CD4-positive, alpha-beta T cell treated with Interferon gamma for 1 hour (primary cell): ENCODE measurements around the gene SLC7A14.
"Not testable (repeated sequence)": the region's sequence is repeated elsewhere in the genome, so short reads cannot be mapped to it uniquely, and the experiment has no call there.

Experiments used
- DNase-seq: peaks from one replicate; pipeline ENCODE4 v3.0.0-alpha.2; 2020

Gene SLC7A14

DNA sequence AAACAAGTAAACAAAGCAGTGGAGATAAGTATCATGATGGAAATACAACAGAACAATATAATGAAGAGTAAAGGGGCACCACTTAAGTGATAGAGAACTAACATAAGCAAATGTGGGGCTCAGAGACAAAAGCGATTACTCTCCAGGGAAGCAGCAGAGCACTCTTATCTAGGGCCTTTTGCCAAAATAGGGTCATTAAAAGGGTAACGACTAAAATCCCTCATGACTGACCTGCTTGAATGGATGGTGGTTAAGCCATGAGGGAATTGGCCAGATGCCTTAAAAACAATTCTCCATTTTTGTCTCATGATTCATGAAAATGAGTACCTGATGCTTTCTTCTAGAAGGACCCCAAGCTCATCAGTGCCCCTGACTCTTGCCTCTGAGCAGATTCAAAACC, 3.2 kb upstream of the SLC7A14 start:
- DNase-seq = no peak

DNA sequence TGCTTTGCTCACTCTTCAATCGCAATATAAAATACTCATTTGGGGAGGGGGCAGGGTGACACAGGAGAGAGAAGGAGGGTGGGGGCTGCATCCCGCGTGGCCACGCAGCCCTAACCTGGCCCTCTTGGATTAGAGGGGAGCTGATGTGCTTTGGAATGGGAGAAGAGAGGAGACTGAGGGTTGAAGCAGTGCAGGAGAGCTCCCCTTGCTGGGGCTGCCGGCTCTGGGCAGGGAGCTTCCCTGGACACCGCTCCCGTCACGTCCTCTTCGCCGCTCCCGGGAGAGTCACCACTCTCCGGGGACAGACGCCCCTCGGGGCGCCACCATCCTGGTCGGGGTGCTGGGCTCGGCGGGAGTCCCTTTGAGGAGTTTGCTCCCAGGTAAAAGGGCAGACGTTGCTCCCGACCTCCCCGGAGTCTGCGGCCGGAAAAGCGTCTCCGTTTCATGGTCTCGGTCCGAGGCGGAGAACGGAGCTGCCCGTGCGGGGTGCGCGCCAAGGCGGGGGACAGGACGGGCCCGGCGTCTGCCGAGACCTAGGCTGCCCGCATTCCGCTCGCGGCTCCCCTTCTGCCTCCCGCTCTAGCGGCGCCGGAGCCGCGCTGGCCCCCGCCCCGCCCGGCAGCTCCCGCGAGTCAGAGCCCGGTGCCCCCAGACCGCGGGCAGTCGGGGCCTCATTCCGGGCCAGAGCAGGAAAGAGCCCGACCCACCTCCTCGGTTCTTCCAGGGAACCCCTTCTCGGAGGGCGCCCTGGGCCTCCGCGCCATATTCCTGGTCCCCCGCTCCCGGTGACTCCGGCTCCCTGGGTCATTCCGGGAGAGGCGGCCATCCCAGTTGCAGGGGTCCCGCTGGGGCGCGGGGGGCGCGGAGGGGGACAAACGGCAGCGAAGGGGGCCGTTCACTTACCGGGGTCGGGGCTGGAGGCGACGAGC, 603 bp downstream of the SLC7A14 start:
- DNase-seq = no peak

DNA sequence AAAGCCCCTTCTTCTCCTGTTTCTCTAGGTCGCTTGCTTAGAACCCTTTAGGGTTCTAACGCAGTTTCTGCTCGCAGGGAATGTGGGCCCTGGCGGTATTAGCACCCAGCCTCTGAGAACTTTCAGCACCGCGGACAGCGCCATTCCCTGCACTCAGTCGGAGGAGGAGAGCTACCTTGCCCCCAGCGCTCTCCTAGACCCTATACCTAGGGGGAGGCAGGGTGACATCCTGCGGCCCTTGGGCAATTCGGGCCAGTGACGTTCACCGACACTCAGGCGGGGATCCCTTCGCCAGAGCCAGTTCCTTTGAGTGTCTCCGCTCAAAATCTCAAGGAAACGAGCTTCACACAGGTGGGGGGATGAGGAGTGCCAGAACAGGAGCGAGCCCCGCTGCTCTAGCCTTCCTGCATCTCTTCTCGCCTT, 1.3 kb downstream of the SLC7A14 start:
- no peak for DNase-seq

DNA sequence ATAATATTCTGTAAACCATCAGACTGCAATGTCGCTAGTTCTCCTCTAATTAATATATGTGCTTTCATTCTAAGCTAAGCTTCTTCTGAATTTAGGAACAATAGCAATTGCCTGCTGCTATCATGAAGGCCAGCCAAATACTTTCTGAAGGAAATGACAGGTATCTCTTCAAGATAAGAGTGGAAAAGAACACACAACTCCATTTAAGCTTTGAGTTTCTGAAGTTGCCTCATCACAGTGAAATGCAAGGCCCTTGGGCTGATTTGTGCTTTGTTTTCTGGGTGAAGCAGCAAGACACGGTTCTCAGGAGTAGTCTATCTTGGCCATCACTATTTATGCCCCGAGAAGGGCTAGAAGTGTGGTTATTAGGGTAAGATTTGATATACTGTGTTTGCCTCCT, 6.2 kb downstream of the SLC7A14 start:
- no peak for DNase-seq

DNA sequence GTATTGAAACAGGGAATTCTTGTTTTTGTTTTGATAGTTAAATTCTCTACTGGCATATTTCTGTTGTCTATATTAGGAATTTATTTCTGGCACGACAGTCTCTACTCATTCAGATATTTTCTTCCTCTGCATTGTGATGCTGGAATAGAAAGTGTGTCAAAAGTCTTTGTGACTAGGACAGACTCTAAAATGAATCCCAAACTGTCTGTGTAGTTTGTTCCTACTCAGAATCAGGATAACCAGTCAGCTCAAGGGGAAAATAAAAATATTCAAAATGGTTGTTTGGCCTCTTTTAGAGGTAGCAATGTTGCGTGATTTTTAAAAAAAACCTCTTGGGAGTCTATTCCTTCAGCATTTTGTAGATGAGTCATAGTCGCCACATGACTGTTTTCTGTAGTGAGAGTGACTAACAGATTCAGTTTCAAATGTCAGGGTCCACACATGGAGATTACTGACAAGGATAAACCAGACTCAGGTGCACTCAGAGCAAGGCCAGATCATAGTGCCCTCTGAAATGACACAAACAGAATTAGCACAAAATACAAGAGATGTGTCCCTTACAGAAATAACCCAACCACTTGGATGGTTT, 13.1 kb downstream of the SLC7A14 start:
- no peak for DNase-seq

DNA sequence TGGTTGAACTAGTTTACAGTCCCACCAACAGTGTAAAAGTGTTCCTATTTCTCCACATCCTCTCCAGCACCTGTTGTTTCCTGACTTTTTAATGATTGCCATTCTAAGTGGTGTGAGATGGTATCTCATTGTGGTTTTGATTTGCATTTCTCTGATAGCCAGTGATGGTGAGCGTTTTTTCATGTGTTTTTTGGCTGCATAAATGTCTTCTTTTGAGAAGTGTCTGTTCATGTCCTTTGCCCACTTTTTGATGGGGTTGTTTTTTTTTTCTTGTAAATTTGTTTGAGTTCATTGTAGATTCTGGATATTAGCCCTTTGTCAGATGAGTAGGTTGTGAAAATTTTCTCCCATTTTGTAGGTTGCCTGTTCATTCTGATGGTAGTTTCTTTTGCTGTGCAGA, 18.3 kb downstream of the SLC7A14 start:
- not testable (repeated sequence) for DNase-seq

DNA sequence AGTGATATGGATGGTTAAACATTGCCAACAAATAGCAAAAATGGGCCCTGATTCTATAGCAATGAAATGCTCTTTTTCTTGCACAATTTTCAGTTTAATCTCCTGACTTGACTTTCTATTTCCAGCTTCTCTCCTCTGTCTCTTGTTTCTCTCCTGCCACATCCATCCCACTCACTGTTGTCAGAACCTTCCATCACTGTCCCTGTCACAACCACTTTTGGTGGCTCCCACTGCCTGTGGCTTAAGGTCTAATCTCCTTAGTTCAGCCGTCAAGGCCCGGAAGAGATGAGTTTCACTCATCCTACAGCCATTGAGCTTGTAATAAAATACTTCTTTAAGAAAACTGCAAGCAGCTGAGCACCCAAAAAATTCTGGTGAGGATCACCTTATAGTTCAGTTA, 19.5 kb downstream of the SLC7A14 start:
- no peak for DNase-seq

DNA sequence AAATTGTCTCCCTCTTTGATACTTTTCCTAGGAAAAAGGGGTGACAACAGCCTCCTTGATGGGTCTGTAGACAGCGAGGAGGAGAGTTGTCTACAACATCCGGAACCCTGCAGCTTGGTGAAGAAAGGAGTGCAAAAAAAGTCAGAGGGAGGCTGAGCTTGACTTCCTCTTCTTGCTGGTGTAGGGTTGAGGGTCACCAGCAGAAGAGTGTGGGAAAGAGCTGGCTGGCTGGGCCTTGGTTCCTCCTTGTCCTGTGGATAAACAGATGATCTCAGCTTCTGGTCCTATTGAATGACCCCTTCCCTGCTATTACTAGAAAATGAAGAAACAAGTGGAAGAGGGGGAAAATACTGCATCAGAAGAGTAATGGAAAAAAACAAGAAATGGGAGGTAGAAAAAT, 20.4 kb downstream of the SLC7A14 start:
- DNase-seq = no peak

DNA sequence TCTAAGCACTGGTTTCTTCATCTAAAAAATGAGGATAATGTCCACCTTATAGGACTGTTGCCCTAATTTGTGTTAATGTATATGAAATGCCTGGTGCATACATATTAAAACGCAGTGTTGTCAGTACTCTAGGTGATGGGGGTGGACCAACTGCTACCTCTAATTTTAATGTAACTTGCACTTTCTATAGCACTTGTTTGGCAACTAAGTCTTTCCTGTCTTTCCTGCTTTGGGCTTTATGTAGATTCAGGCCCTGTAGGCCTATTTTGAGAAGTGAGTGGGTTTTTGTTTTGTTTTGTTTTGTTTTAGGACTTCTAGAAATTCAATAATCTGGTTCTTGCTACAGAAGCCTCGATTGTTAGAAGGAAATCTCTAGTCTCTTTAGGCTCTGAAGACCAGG, 21.2 kb downstream of the SLC7A14 start:
- no peak for DNase-seq

DNA sequence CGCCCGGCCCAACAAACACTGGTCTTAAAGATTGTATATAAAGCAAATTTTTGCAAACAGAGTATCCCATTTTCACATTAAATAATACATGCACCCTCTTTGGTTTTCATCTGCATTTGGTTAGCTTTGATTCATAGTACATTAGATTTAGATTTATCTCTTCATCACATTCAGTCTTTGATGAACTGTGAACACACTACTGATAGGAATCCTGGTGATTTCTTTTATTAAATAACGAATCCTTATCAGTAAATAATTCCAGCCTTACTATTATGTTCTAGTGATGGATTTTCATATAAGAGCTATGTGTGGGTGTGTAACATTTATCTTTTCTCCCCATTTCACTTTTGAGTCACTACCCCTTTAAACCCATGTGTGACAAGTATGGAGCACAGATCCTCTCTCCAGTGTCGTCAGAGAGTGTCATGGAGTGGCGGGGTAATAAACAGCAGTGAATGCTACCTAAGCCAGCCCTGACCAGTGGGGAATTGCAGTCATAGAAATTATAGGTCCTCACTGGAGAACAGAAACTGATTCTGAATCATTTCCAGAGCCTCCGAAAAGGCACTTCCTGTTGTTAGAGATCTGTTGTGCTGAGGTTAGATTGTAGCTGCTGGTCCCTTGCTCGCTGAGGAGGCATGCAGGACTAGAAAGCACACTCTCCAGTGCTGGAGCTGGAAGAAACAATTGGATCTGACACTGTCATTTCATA, 22.0 kb downstream of the SLC7A14 start:
- DNase-seq = no peak

DNA sequence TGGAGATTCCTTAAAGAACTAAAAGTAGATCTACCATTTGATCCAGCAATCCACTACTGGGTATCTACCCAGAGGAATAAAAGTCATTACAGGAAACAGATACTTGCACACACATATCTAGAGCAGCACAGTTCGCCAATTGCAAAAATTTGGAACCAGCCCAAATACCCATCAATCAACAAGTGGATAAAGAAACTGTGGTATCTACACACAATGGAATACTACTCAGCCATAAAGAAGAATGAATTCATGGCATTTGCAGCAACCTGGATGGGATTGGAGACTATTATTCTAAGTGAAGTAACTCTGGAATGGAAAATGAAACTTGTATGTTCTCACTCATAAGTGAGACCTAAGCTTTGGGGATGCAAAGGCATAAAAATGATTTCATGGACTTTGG, 23.8 kb downstream of the SLC7A14 start:
- no peak for DNase-seq

DNA sequence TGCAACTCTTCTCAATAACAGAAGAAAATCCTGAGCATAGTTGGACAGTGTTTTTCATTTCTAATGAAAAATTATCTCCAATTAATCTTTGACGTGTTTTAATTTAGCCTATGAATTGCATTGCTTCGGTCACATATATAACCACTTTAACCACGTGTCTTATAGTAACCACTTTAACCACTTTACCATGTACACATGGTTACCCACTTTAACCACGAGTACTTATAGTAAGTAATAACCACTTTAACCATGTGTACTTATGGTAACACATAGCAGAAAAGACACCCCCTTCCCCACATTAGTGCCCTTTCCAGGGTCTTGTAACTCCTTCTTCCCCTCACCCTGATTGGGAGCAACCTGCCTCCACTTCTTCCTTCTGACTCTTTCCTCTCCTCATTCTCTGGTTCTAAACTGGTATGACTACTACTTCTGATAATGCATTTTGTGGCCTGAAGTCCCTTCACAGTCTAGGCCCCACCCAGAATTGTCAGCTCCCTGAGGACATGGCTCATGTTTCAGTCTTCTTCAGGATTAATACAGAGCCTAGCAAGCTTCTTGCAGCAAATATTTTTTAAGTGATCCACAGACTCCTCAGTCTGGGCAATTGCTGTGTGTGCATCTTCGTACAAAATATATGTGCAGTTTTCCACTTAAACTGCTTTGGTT, 25.0 kb downstream of the SLC7A14 start:
- DNase-seq = no peak

DNA sequence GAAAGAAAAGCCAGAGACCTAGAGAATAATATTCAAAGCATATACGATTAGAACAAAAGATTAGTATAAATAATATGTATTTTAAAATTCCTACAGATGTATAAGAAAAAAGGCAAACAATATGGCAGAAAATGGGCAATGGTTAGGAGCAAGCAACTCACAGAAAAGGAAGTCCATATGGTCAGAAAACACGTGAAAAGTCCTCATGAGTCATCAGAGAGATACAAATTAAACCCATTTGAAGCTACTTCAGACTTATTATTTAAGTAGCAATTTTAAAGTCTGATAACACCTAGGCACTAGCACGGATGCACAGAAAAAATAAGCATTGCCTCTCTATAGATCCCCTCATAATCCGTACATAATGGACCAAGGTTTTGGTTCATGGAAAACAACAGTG, 25.6 kb downstream of the SLC7A14 start:
- no peak for DNase-seq

DNA sequence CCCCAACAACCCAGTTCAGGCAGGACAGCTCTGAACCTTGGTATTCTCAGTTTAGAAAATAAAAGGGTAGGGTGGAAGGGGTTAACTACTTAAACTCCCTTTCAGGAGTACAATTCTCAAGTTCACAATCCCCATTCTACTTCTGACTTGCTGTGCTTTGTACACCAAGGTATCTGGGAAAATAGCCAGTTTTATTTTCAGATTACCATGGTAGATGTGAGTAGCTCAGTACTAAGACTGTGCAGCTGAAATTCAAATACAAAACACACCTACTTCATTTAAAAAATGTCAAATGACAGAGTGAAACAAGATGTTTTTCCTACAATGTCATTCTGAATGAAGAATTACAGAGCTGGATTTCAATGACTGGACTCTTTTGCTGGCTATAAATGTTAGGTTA, 27.4 kb downstream of the SLC7A14 start:
- no peak for DNase-seq

DNA sequence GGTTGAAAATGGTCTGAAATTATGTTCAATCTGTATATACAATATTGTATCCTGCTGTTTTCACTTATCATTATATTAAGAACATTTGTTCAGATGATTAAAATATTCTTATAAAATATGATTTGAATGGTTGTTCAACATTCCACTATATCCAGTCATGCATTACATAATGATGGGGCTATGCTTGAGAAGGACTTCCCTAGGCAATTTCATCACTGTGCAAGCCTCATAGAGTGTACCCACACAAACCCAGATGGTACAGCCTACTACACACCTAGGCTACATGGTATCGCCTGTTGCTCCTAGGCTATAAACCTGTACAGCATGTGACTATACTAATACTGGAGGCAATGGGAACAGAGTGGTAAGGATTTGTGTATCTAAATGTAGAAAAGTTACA, 30.5 kb downstream of the SLC7A14 start:
- DNase-seq = no peak

DNA sequence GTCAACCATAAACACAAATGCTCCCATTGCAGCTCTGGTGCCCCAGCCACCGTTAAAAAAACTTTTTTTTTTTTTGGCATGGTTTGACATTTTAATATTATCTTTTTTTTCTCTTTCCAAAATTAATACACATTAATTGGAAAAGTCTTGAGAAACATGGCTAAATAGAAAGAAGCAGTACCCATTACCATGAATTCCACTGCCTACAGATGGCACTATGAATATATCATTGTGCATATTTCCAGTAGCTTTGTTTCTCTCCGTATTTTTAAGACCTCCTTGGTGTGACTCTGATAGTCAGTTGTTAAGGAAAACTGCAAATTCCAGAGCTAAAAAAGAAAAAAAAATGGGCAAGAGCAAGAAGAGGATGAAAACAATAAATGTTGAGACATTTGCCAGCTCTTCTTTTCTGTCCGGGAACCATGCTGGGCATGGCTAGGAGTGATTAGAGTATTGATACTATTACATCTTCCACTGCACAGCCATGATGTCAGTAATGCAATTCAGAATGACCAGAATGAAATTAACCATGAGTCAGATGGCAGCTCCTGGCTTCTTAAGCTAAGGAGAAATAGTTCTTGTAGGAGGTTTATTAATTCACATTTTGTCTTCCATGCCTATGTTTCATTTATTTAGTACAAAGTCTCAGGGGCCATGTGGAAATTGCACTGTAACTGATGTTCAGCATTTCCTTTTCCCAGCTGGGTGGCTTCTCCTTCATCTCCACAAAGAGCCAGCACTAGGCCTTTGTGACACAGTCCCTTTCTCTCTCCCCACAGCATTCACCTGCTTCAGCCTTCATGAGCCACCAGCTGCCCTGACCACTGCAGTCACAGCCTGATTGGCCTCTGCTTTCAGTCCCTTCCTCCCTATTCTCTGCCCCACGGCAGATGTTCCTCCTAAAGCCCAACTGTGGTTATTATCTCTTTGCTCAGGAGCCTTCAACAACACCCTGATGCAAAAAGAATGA, 31.8 kb downstream of the SLC7A14 start:
- no peak for DNase-seq

DNA sequence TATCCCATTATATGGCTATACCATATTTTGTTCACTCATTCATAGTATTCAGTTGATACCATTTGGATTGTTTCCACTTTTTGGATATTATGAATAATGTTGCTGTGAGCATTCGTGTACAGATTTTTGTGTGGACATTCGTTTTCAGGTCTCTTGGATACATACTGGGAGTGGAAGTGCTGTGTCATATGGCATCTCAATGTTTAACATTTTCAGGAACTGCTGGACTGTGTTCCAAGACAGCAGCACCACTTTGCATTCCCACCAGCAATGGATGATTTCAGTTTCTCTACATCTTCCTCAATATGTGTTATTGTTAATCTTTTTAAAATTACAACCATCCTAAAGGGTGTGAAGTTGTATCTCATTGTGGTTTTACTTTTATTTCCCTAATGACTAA, 34.6 kb downstream of the SLC7A14 start:
- no peak for DNase-seq

DNA sequence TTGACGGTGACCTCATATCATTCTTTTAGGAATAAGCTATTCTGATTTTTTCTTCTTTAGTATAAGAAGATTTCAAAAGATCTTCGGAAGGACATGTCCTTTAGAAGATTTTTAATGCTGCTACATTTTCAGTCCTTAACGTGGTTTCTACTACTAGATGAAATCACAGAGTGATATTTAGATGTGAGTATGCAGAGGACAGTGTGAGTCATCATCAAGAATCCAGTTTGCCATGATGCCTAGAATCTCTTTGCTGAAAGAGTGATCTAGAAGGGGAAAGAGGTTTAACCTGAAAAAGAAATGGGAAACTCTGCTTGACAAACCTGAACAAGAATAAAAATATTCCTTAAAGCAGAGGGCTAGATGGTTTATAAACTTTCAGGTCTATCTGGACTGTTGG, 43.2 kb downstream of the SLC7A14 start:
- no peak for DNase-seq

DNA sequence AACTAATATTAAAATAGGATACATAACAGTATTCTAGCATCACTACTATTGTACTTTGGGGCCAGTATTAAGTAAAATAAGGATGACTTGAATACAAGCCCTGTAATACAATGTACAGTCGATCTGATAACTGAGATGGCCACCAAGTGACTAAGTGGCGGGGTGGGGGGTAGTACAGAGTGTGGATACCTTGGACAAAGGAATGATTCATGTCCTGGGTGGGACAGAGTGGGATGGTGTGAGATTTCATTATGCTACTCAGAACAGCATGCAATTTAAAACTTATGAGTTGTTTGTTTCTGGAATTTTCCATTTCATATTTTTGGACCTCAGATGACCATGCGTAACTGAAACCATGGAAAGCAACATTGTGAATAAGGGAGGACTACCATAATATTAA, 46.0 kb downstream of the SLC7A14 start:
- no peak for DNase-seq

DNA sequence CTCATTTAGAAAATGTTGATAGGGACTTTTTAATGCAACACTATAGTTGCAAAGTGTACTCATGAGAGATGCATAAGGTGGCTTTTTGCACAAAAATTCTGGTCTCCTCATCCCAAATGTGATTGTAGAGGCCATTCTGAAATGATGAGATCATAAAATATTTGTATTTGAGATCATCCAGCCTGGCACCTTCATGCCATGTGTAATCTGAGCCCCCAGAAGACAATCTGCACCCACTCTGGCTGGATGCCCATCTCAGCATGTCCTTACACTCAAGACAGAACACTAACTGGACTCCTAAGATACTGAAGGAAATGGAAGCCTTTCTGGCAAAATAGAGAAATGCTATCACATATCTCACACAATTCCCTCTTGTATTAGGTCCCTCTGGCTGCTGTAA, 49.2 kb downstream of the SLC7A14 start:
- no peak for DNase-seq

DNA sequence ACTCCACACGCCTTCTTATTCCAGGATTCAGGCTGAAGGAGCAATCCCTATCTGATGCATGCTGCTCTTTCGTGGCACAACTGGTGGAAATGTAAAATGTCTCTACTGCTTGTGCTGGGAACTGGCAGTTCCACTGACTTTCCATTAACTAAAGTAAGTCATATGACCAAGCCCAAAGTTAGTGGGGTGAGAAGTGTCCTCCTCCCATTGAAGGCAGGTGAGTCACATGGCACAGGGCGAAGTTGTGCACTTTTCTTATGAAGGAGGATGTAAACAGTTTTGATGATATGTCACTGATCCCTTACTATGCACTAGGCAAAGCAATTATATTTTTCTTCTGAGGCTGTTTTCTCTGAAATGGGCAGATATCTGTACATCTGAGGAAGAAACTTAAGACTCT, 51.6 kb downstream of the SLC7A14 start:
- DNase-seq = no peak

DNA sequence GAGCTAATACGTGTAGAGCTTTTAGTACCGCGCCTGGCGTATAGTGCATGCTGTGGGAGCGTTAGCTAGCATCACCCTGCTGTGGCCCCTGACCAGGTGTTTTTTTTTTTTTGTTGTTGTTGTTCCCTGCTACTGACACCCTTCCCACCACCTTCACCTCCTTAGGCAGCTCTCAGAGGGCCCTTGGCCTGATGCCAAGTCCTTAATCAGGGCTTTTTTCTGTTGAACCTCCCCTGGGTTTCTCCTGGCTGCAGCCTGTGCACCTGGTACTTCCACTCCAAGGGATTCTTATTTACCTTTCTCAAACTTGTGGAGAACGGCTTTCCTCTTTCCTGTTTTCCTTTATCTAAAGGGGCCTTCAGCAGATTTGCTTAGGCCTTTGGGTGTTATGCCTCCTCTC, 53.3 kb downstream of the SLC7A14 start:
- DNase-seq = no peak
